PC-3 (cell line): ENCODE measurements around the gene UVSSA. TPM values are rescaled to one million over a fixed set of nuclear protein-coding genes. Genes with fewer than 3 reads are reported as not detected.

Experiments
- ATAC-seq: fragments of 200-7000 bp; cut with Tn5 transposase; 2 replicates; pipeline ENCODE4 v1.9.1; 2020; ENCODE audit warnings: mild to moderate bottlenecking, moderate library complexity
- BruUV-seq: library from RNA; stranded (reverse); fragments of 400-500 nt; replicated peaks from 2 replicates; lab custom pipeline; 2021; lab: Mats Ljungman, UMichigan
- CTCF ChIA-PET: fragments of 300-600 bp; sonication (Branson Sonifier 250); formaldehyde crosslinking; loops from one replicate; lab custom pipeline; 2022; ENCODE audit warnings: antibody characterized with exemption; lab: Charles Lee
- POLR2A ChIA-PET: fragments of 300-600 bp; sonication (Branson Sonifier 250); formaldehyde crosslinking; loops from one replicate; lab custom pipeline; 2022; ENCODE audit warnings: antibody characterized with exemption; ENCODE audit not compliant: unreplicated experiment; lab: Charles Lee
- DNase-seq: peaks from one replicate; pipeline ENCODE4 v3.0.0-alpha.2; 2015
- H2AFZ ChIP-seq: fragments of 300-600 bp; sonication (generic); 2 replicates; pipeline ENCODE4 v1.6.0; 2016; ENCODE audit warnings: antibody characterized with exemption, low read length
- H3F3A ChIP-seq: fragments of 300-600 bp; sonication (generic); one replicate; pipeline ENCODE4 v1.6.0; 2017; ENCODE audit warnings: antibody characterized with exemption, low read length, control low read depth, mild to moderate bottlenecking; ENCODE audit not compliant: unreplicated experiment
- H3K27ac ChIP-seq: fragments of 300-600 bp; sonication (generic); 2 replicates; pipeline ENCODE4 v1.5.1; 2016; ENCODE audit warnings: mild to moderate bottlenecking, low read length
- H3K27me3 ChIP-seq: fragments of 300-600 bp; sonication (generic); 2 replicates; pipeline ENCODE4 v1.6.1; 2016; ENCODE audit warnings: low read length, mixed read lengths
- H3K36me3 ChIP-seq: fragments of 300-600 bp; sonication (generic); 2 replicates; pipeline ENCODE4 v1.6.1; 2016; ENCODE audit warnings: low read depth, mixed run types, low read length, mixed read lengths
- H3K4me1 ChIP-seq: fragments of 300-600 bp; sonication (generic); 2 replicates; pipeline ENCODE4 v1.5.1; 2016; ENCODE audit warnings: low read length; ENCODE audit not compliant: insufficient read depth
- H3K4me2 ChIP-seq: fragments of 300-600 bp; sonication (generic); 2 replicates; pipeline ENCODE4 v1.6.0; 2016; ENCODE audit warnings: low read length
- H3K4me3 ChIP-seq: fragments of 300-600 bp; sonication (generic); 2 replicates; pipeline ENCODE4 v1.5.1; 2016; ENCODE audit warnings: mild to moderate bottlenecking, low read length, mixed read lengths
- H3K79me2 ChIP-seq: fragments of 300-600 bp; sonication (generic); 2 replicates; pipeline ENCODE4 v1.6.1; 2017; ENCODE audit warnings: low read length, mixed read lengths
- H3K9ac ChIP-seq: fragments of 300-600 bp; sonication (generic); 2 replicates; pipeline ENCODE4 v1.6.0; 2016; ENCODE audit warnings: mild to moderate bottlenecking, low read length
- H3K9me2 ChIP-seq: fragments of 300-600 bp; sonication (generic); replicated peaks from 2 replicates; pipeline ENCODE4 v1.6.1; 2016; ENCODE audit warnings: mixed run types, low read length, mixed read lengths
- H3K9me3 ChIP-seq: fragments of 300-600 bp; sonication (generic); 2 replicates; pipeline ENCODE4 v1.6.1; 2016; ENCODE audit warnings: low read length, mixed read lengths
- H4K20me1 ChIP-seq: fragments of 300-600 bp; sonication (generic); 2 replicates; pipeline ENCODE4 v1.6.1; 2016; ENCODE audit warnings: low read length, mixed read lengths
- EZH2 ChIP-seq: fragments of 300-600 bp; sonication (generic); IDR thresholded peaks from one replicate; pipeline ENCODE4 v1.6.1; 2017; ENCODE audit warnings: antibody characterized with exemption, mild to moderate bottlenecking, low read length; ENCODE audit not compliant: unreplicated experiment
- EZH2phosphoT487 ChIP-seq: fragments of 300-600 bp; sonication (generic); IDR thresholded peaks from 2 replicates; pipeline ENCODE4 v1.6.1; 2018; ENCODE audit warnings: mild to moderate bottlenecking, antibody characterized with exemption, low read length, borderline replicate concordance
- intact Hi-C: fragments of 100-400 bp; cut with micrococcal nuclease; formaldehyde crosslinking; loops from 2 replicates; pipeline ENCODE4 v1.9.0; 2023
- total RNA-seq: library from RNA; depleted of rRNA; stranded (reverse); fragments of >200 nt; gene quantifications from 2 replicates; pipeline ENCODE4 v1.2.3, GENCODE V29; 2014
- TF ChIP-seq, protein P1 (sequence below): fragments of 300-600 bp; sonication (generic); conservative IDR thresholded peaks from 2 replicates; pipeline ENCODE4 v1.5.1; 2017; ENCODE audit warnings: antibody characterized with exemption, low read depth, mild to moderate bottlenecking, low read length

UVSSA gene
- total RNA-seq, 1 experiment from 2014 or later = 6.2 TPM

DNA sequence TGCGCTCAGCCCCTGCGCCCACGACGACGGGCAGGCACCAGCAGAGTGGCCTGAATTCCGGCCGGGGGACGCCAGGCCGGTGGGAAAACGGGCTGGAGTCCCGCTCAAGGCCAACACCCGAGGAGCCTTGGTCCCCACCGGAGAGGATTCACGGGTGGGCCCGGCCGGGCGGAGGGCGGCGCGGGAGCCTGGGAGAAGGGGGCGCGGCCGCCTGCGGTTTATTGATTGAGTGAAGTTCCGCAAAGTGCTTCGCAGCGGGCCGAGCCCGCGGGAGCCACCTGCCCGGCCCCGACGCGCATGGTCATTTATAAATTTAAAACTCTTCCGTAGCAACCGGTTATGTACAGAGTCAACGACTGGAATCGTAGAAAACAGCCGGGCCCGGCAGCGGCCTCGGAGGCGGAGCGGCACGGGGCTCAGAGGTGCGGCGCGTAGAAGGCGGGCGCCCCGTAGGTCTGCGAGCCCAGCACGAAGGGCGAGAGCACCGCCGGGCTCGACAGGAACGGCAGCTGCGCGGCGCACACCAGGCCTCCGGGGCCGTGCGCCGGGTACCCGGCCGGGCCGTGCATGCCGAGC is 55.6 kb downstream of the UVSSA start:
- H3F3A ChIP-seq = no peaks in the 10 kb centered on the region
- no peak overlapping the region for H3K27ac ChIP-seq
- CTCF ChIA-PET = no interaction called here
- H3K4me3 ChIP-seq = no peak overlapping the region
- no peaks in the 10 kb centered on the region for H3K9me3 ChIP-seq
- TF ChIP-seq EZH2phosphoT487 = peak; percentile 38; the same call in 1 of the 2 replicates
- TF ChIP-seq, protein P1, sequence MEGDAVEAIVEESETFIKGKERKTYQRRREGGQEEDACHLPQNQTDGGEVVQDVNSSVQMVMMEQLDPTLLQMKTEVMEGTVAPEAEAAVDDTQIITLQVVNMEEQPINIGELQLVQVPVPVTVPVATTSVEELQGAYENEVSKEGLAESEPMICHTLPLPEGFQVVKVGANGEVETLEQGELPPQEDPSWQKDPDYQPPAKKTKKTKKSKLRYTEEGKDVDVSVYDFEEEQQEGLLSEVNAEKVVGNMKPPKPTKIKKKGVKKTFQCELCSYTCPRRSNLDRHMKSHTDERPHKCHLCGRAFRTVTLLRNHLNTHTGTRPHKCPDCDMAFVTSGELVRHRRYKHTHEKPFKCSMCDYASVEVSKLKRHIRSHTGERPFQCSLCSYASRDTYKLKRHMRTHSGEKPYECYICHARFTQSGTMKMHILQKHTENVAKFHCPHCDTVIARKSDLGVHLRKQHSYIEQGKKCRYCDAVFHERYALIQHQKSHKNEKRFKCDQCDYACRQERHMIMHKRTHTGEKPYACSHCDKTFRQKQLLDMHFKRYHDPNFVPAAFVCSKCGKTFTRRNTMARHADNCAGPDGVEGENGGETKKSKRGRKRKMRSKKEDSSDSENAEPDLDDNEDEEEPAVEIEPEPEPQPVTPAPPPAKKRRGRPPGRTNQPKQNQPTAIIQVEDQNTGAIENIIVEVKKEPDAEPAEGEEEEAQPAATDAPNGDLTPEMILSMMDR = no peak
- TF ChIP-seq EZH2 = peak; percentile 58
- no peaks in the 10 kb centered on the region for H3K79me2 ChIP-seq
- H3K9ac ChIP-seq = no peak overlapping the region
- no peaks in the 10 kb centered on the region for H3K4me1 ChIP-seq
- DNase-seq (no peak), ATAC-seq (no peak)
- no TSS peak for BruUV-seq
- intact Hi-C loops = no loop called here
- H3K36me3 ChIP-seq = no peaks in the 10 kb centered on the region
- no peaks in the 10 kb centered on the region for H3K9me2 ChIP-seq
- POLR2A ChIA-PET = no interaction called here
- H3K4me2 ChIP-seq = no peak overlapping the region
- no peaks in the 10 kb centered on the region for H4K20me1 ChIP-seq
- peaks cover 14% of the 10 kb centered on the region for H3K27me3 ChIP-seq
- no peak overlapping the region for H2AFZ ChIP-seq

DNA sequence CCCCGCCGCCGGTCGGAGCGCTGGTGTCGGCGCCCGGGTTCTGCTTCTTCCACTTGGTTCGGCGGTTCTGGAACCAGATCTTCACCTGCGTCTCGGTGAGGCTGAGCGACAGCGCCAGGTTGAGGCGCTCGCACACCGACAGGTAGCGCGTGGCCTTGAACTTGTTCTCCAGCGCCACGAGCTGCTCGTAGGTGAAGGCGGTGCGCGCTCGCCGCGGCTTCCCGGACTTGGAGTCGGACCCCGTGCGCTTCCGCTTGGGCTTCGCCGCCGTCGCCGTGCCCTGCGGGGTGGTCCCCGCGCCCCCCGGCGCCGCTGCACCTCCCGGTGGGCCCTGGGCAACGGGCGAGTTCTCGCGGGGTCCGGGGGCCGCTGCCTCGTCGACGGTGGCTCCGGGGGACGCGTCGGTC is 56.2 kb downstream of the UVSSA start:
- no TSS peak for BruUV-seq
- no peak overlapping the region for H3K9ac ChIP-seq
- H3K9me3 ChIP-seq = no peaks in the 10 kb centered on the region
- DNase-seq (no peak), ATAC-seq (no peak)
- H2AFZ ChIP-seq = no peak overlapping the region
- CTCF ChIA-PET = no interaction called here
- no peaks in the 10 kb centered on the region for H3F3A ChIP-seq
- H3K9me2 ChIP-seq = no peaks in the 10 kb centered on the region
- no peaks in the 10 kb centered on the region for H3K36me3 ChIP-seq
- H3K4me1 ChIP-seq = no peaks in the 10 kb centered on the region
- no peaks in the 10 kb centered on the region for H4K20me1 ChIP-seq
- H3K4me2 ChIP-seq = no peak overlapping the region
- H3K27me3 ChIP-seq = peaks cover 14% of the 10 kb centered on the region
- TF ChIP-seq EZH2phosphoT487 = no peak
- no peak for TF ChIP-seq EZH2
- TF ChIP-seq, protein P1 = no peak
- no peak overlapping the region for H3K27ac ChIP-seq
- no peaks in the 10 kb centered on the region for H3K79me2 ChIP-seq
- intact Hi-C loops = no loop called here
- H3K4me3 ChIP-seq = no peak overlapping the region
- POLR2A ChIA-PET = no interaction called here
